Measurements from ENCODE around the gene TTLL8. TPM values are rescaled to one million over a fixed set of nuclear protein-coding genes. Genes with fewer than 3 reads are reported as not detected.

The TTLL8 gene
- total RNA-seq, 1 experiment from 2014 or later: not detected

GRCh38 chr22:50045211-50046018, 12.7 kb downstream of the TTLL8 start:
- Histone ChIP-seq H3K4me2 (ENCODE audit: insufficient read depth, insufficient read length, low read length) (no peak overlapping the region), H3K18ac (ENCODE audit: insufficient read length, low read depth, low read length) (no peak overlapping the region), H4K8ac (replicated peaks; ENCODE audit: insufficient read length, low read depth, low read length) (no peak overlapping the region), H2BK120ac (ENCODE audit: low read depth, low read length, poor library complexity, severe bottlenecking) (no peak overlapping the region), H3K27ac (ENCODE audit: insufficient read length, low read depth, low read length) (no peak overlapping the region), H2BK20ac (ENCODE audit: low read depth, low read length, poor library complexity, severe bottlenecking) (no peak overlapping the region), H3K27me3 (ENCODE audit: insufficient read depth, low read length) (no peaks in the 10 kb centered on the region), H3K23ac (ENCODE audit: insufficient read length, low read depth, low read length) (no peak overlapping the region), H3K4me1 (ENCODE audit: insufficient read depth, low read length) (no peaks in the 10 kb centered on the region), H3K9ac (ENCODE audit: extremely low read depth, insufficient read length, low read length) (no peak overlapping the region), H3K56ac (ENCODE audit: insufficient read length, low read depth, low read length) (no peak overlapping the region), H3K23me2 (ENCODE audit: insufficient read length, low read depth, low read length, poor library complexity, severe bottlenecking) (no peaks in the 10 kb centered on the region), H2BK15ac (ENCODE audit: low read depth, low read length) (no peak overlapping the region), H2AFZ (ENCODE audit: low read length) (no peak overlapping the region), H3K79me2 (ENCODE audit: insufficient read depth, low read length) (no peaks in the 10 kb centered on the region), H4K5ac (ENCODE audit: insufficient read length, low read depth, low read length) (no peak overlapping the region), H3K9me3 (ENCODE audit: control insufficient read depth, low read depth, low read length) (no peaks in the 10 kb centered on the region), H3K4ac (ENCODE audit: low read depth, low read length) (no peak overlapping the region), H3K79me1 (ENCODE audit: insufficient read depth, low read depth, low read length, poor library complexity, severe bottlenecking) (no peaks in the 10 kb centered on the region), H3K14ac (ENCODE audit: insufficient read depth, low read length) (no peak overlapping the region; the same call in 1 of the 2 replicates), H4K91ac (ENCODE audit: insufficient read length, low read depth, low read length) (no peak overlapping the region), H3T11ph (ENCODE audit: low read length) (no peak overlapping the region), H2AK5ac (ENCODE audit: insufficient read length, low read length) (no peak overlapping the region), H4K20me1 (ENCODE audit: control insufficient read depth, insufficient read depth, insufficient read length) (no peaks in the 10 kb centered on the region), H2BK12ac (ENCODE audit: insufficient read length, low read depth, low read length) (no peak overlapping the region), H2BK5ac (ENCODE audit: insufficient read length, low read length) (no peak overlapping the region)
- H3K4me1 Mint-ChIP-seq: no peaks in the 10 kb centered on the region
- H3K27me3 Mint-ChIP-seq (ENCODE audit: low read depth): peaks cover 4% of the 10 kb centered on the region; the same call in 1 of the 2 replicates
- TF ChIP-seq CTCF (conservative IDR thresholded peaks at IDR 0.05): no peak
- H3K9me3 Mint-ChIP-seq: no peaks in the 10 kb centered on the region; a peak in 1 of 5 replicates
- 0 out of 7 replicates have a peak overlapping the region, but pooled peaks of 1 of the 3 experiments have one; percentile 44 for H3K27ac Mint-ChIP-seq
- H3K4me3 Mint-ChIP-seq: no peak overlapping the region
- no peak for DNase-seq
- no peaks in the 10 kb centered on the region for H3K36me3 Mint-ChIP-seq (ENCODE audit: insufficient read depth in 1 of 3, low read depth in 3 of 3)
- no CpG with 5 or more reads among the region's 35 CpGs for WGBS (ENCODE audit: extremely low coverage, insufficient read length, low lambda C conversion rate)
